HCT116 (cell line): ENCODE results near the gene IQGAP2. TPM values are rescaled to one million over a fixed set of nuclear protein-coding genes. Genes with fewer than 3 reads are reported as not detected.

Experiments used
- ATAC-seq: fragments of 200-7000 bp; cut with Tn5 transposase; 2 replicates; pipeline ENCODE4 v1.9.1; 2020; ENCODE audit warnings: mild to moderate bottlenecking, moderate library complexity
- BruUV-seq: library from RNA; stranded (reverse); fragments of 400-500 nt; replicated peaks from 2 replicates; lab custom pipeline; 2021; lab: Mats Ljungman, UMichigan
- CTCF ChIA-PET: fragments of 300-600 bp; sonication (Branson Sonifier 250); formaldehyde crosslinking; loops from one replicate; lab custom pipeline; 2021; ENCODE audit warnings: antibody characterized with exemption; lab: Charles Lee
- POLR2A ChIA-PET: fragments of 300-600, 350-600 bp; sonication (Branson Sonifier 250); formaldehyde crosslinking; loops from one replicate; lab custom pipeline; 2021; ENCODE audit warnings: antibody characterized with exemption; lab: Charles Lee
- RAD21 ChIA-PET, 2 experiments: fragments of 300-600 bp; sonication (Branson Sonifier 250); formaldehyde crosslinking; loops; one replicate each; lab custom pipeline; 2023; ENCODE audit warnings: low total read pairs in 2 of 2; ENCODE audit not compliant: uncharacterized antibody in 2 of 2, unreplicated experiment in 2 of 2, low non-redundant PET in 1 of 2; lab: Charles Lee
- DNase-seq: peaks from one replicate; pipeline ENCODE4 v3.0.0-alpha.2; 2010; ENCODE audit warnings: low read depth, low spot score
- H2AFZ ChIP-seq: fragments of 200-600 bp; shearing (Covaris generic), sonication (generic); 2 replicates; pipeline ENCODE4 v1.6.1; 2017; ENCODE audit warnings: low read depth, mixed run types, mixed read lengths, antibody characterized with exemption, low read length; ENCODE audit not compliant: poor library complexity, severe bottlenecking
- H3K27ac ChIP-seq: 2 replicates; pipeline ENCODE4 v1.5.1; 2012; ENCODE audit warnings: low read depth, low read length
- H3K27me3 ChIP-seq: fragments of 200-600 bp; sonication (generic); 2 replicates; pipeline ENCODE4 v1.6.1; 2016; ENCODE audit warnings: mixed run types, low read length, mixed read lengths; ENCODE audit not compliant: insufficient read depth
- H3K36me3 ChIP-seq, 2 experiments: fragments of 200-500 bp in 1 of 2; fragments of 200-600 bp in 1 of 2; sonication (Bioruptor generic) in 1 of 2; sonication (generic) in 1 of 2; 2 replicates each; pipeline versions ENCODE4 v1.5.1 to v1.6.1; 2014 to 2016; ENCODE audit warnings: low read length in 2 of 2, inconsistent platforms in 1 of 2, mixed read lengths in 1 of 2, mixed run types in 1 of 2; ENCODE audit not compliant: insufficient read depth in 2 of 2, control insufficient read depth in 1 of 2
- H3K4me1 ChIP-seq, 2 experiments: fragments of 200-600 bp in 1 of 2; sonication (generic) in 1 of 2; 2 replicates each; pipeline versions ENCODE4 v1.5.1 to v1.6.1; 2012 to 2017; ENCODE audit warnings: low read length in 2 of 2, inconsistent platforms in 1 of 2, mild to moderate bottlenecking in 1 of 2, mixed read lengths in 1 of 2, mixed run types in 1 of 2, moderate library complexity in 1 of 2; ENCODE audit not compliant: insufficient read depth in 2 of 2, control insufficient read depth in 1 of 2
- H3K4me2 ChIP-seq: fragments of 200-600 bp; sonication (generic); 2 replicates; pipeline ENCODE4 v1.6.1; 2017; ENCODE audit warnings: mixed run types, low read length, mixed read lengths
- H3K4me3 ChIP-seq, 2 experiments: fragments of 200-600 bp in 1 of 2; sonication (generic) in 1 of 2; replicated peaks in 1 of 2; 2 replicates each; pipeline ENCODE4 v1.5.1; 2011 to 2016; ENCODE audit warnings: low read length in 2 of 2, control low read depth in 1 of 2, low read depth in 1 of 2, mild to moderate bottlenecking in 1 of 2, mixed read lengths in 1 of 2, mixed run types in 1 of 2
- H3K79me2 ChIP-seq: fragments of 200-600 bp; sonication (generic); 2 replicates; pipeline ENCODE4 v1.6.1; 2017; ENCODE audit warnings: mild to moderate bottlenecking, mixed run types, low read length, moderate library complexity, mixed read lengths; ENCODE audit not compliant: insufficient read depth
- H3K9ac ChIP-seq: fragments of 200-600 bp; sonication (generic); 2 replicates; pipeline ENCODE4 v1.6.1; 2016; ENCODE audit warnings: low read length, mixed read lengths
- H3K9me2 ChIP-seq: fragments of 200-600 bp; sonication (generic), shearing (Covaris generic); 2 replicates; pipeline ENCODE4 v1.6.1; 2017; ENCODE audit warnings: mixed run types, mild to moderate bottlenecking, moderate library complexity; ENCODE audit not compliant: insufficient read depth
- H3K9me3 ChIP-seq, 2 experiments: fragments of 200-500 bp in 1 of 2; fragments of 200-600 bp in 1 of 2; sonication (Bioruptor generic) in 1 of 2; sonication (generic) in 1 of 2; 2 replicates each; pipeline ENCODE4 v1.6.1; 2014 to 2017; ENCODE audit warnings: low read length in 2 of 2, mixed read lengths in 2 of 2, inconsistent platforms in 1 of 2, low read depth in 1 of 2, mild to moderate bottlenecking in 1 of 2, mixed run types in 1 of 2, moderate library complexity in 1 of 2; ENCODE audit not compliant: control insufficient read depth in 1 of 2, insufficient read depth in 1 of 2
- H4K20me1 ChIP-seq: fragments of 200-600 bp; sonication (generic), shearing (Covaris generic); 2 replicates; pipeline ENCODE4 v1.6.1; 2017; ENCODE audit warnings: mixed run types, mild to moderate bottlenecking, moderate library complexity; ENCODE audit not compliant: insufficient read depth
- CEBPB ChIP-seq: IDR thresholded peaks from 2 replicates; pipeline ENCODE4 v1.6.1; 2012; ENCODE audit warnings: low read depth
- EGR1 ChIP-seq: IDR thresholded peaks from 2 replicates; pipeline ENCODE4 v1.6.1; 2012; ENCODE audit warnings: low read depth
- EZH2 ChIP-seq: fragments of 200-600 bp; sonication (generic); IDR thresholded peaks from 2 replicates; pipeline ENCODE4 v1.6.1; 2017; ENCODE audit warnings: antibody characterized with exemption, mixed run types
- JUND ChIP-seq: IDR thresholded peaks from 2 replicates; pipeline ENCODE4 v1.6.1; 2012
- POLR2A ChIP-seq: IDR thresholded peaks from 2 replicates; pipeline ENCODE4 v1.7.0; 2011; ENCODE audit warnings: borderline replicate concordance; ENCODE audit not compliant: insufficient read depth, insufficient read length; ENCODE audit errors: extremely low read depth
- POLR2AphosphoS5 ChIP-seq: IDR thresholded peaks from 2 replicates; pipeline ENCODE4 v1.6.1; 2011; ENCODE audit warnings: mild to moderate bottlenecking, low read depth, low read length, moderate library complexity
- SRF ChIP-seq: IDR thresholded peaks from 2 replicates; pipeline ENCODE4 v1.6.1; 2012; ENCODE audit warnings: low read depth
- YY1 ChIP-seq: IDR thresholded peaks from 2 replicates; pipeline ENCODE4 v1.6.1; 2011; ENCODE audit warnings: low read length, low read depth, moderate library complexity, mild to moderate bottlenecking; ENCODE audit not compliant: insufficient replicate concordance; ENCODE audit errors: extremely low read depth
- ZNF274 ChIP-seq: fragments of 200-500 bp; sonication (Bioruptor generic); IDR thresholded peaks from 2 replicates; pipeline ENCODE4 v1.6.1; 2014; ENCODE audit warnings: mild to moderate bottlenecking, low read depth, low read length, inconsistent platforms
- intact Hi-C: fragments of 100-400 bp; cut with micrococcal nuclease; formaldehyde crosslinking; loops from 2 replicates; pipeline ENCODE4 v1.10.0; 2022
- total RNA-seq: library from RNA; stranded (reverse); gene quantifications from one replicate; pipeline ENCODE4 v1.2.1, GENCODE V29; 2021; ENCODE audit not compliant: unreplicated experiment
- TF ChIP-seq, protein P1 (sequence below): IDR thresholded peaks from 2 replicates; pipeline ENCODE4 v1.6.1; 2012

IQGAP2 gene
- total RNA-seq, 1 experiment from 2014 or later = 2.0 TPM

DNA sequence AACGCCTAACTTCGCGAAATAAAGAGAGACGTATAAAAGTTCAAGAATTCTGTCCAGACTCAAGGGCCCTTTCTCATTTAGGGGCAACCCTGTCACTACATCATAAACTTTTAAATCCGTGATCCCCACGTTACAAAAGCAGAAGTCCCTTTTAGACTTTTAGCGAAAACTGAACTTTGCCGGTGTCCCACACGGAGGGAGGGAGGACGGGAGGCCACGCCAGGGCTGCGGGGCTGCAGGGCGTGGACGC lies 312.3 kb downstream of the IQGAP2 start:
- POLR2A ChIA-PET = no interaction called here
- Histone ChIP-seq H4K20me1 (no peaks in the 10 kb centered on the region), H3K4me1 (peaks cover 5 to 23% of the 10 kb centered on the region in 2 experiments; a peak in 3 of 4 replicates), H3K27ac (peak overlapping the region; percentile 31; the same call in 1 of the 2 replicates), H3K4me2 (peak overlapping the region; percentile 98), H3K9ac (peak overlapping the region; percentile 76), H3K4me3 (peak overlapping the region; percentile 66 to 83), H3K79me2 (peaks cover 15% of the 10 kb centered on the region), H3K27me3 (no peaks in the 10 kb centered on the region), H3K36me3 (no peaks in the 10 kb centered on the region), H2AFZ (peak overlapping the region; percentile 92), H3K9me2 (no peaks in the 10 kb centered on the region), H3K9me3 (no peaks in the 10 kb centered on the region)
- TF ChIP-seq YY1 = no peak
- TF ChIP-seq, protein P1, sequence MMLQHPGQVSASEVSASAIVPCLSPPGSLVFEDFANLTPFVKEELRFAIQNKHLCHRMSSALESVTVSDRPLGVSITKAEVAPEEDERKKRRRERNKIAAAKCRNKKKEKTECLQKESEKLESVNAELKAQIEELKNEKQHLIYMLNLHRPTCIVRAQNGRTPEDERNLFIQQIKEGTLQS = no peak
- no peak for TF ChIP-seq EZH2
- TF ChIP-seq JUND = no peak
- no peak for TF ChIP-seq POLR2AphosphoS5
- TF ChIP-seq CEBPB = no peak
- no peak for TF ChIP-seq POLR2A
- TF ChIP-seq SRF = no peak
- TF ChIP-seq ZNF274 = no peak
- no peak for TF ChIP-seq EGR1
- BruUV-seq = no TSS peak
- ATAC-seq = no peak
- CTCF ChIA-PET = interaction anchor here (0.6 to 0.7 kb wide), 2 partner anchors 59 to 101 kb away, joined by 3 to 4 read pairs; no protein-coding TSS in a partner anchor
- RAD21 ChIA-PET = interaction anchor here in 1 of 2 experiments (0.7 kb wide), 1 partner anchor 68 kb away, joined by 3 read pairs; no protein-coding TSS in a partner anchor
- intact Hi-C loops = loop anchor here (5.0 kb wide), 1 partner anchor 57 kb away; no protein-coding TSS in a partner anchor
- no peak for DNase-seq
